Neural cell (in vitro differentiated cells): ENCODE results near the gene XAGE1A. TPM values are rescaled to one million over a fixed set of nuclear protein-coding genes. Genes with fewer than 3 reads are reported as not detected.

Experiments used
- polyA plus RNA-seq: library from polyadenylated mRNA; depleted of rRNA; stranded (reverse); fragments of >200 nt; gene quantifications from 2 replicates; pipeline ENCODE4 v1.2.3, GENCODE V29; 2014
- small RNA-seq, 3 experiments: library from RNA; depleted of rRNA; stranded (forward); fragments of <200 nt; gene quantifications; one replicate each; pipeline ENCODE3, GENCODE V24; 2012

Gene XAGE1A
- polyA plus RNA-seq, 1 donor from 2014 or later = not detected

Small RNA genes within 50 kb of the gene (small RNA-seq; reads per million reads assigned to genes)
- gene BX510359.8 = 0 reads per million in 3 experiments
- 0 reads per million in 3 experiments for gene RBM22P7

Other genes with a start within 250 kb of the XAGE1A start
- gene XAGE2, start 126.8 kb upstream of the XAGE1A start, polyA plus RNA-seq = not detected in 2 replicates
- gene XAGE1B, start 21.3 kb downstream of the XAGE1A start, polyA plus RNA-seq = not detected in 2 replicates
- gene SSX7, start 159.1 kb downstream of the XAGE1A start, polyA plus RNA-seq = not detected in 2 replicates
- gene SSX2, start 211.4 kb downstream of the XAGE1A start, polyA plus RNA-seq = not detected in 2 replicates